Natural killer cell (primary cell): Measurements from ENCODE around the gene CDPF1. TPM values are rescaled to one million over a fixed set of nuclear protein-coding genes. Genes with fewer than 3 reads are reported as not detected.

ENCODE experiments used
- ATAC-seq, 3 donors: fragments of 150-1000 bp in 2 of 3; fragments of 200-7000 bp in 1 of 3; cut with Tn5 transposase; 1 replicate in 1 of 3; 2 replicates in 2 of 3; pipeline ENCODE4 v1.10.0; 2021; ENCODE audit warnings: mild to moderate bottlenecking in 2 of 3, moderate library complexity in 2 of 3
- DNase-seq, 2 donors: peaks; one replicate each; pipeline versions ENCODE4 v3.0.0 to v3.0.0-alpha.2; 2013 to 2021; ENCODE audit warnings: mixed read lengths in 1 of 2
- H3K27ac ChIP-seq: one replicate; pipeline ENCODE4 v1.5.1; 2013; ENCODE audit warnings: mild to moderate bottlenecking, low read length
- H3K27me3 ChIP-seq: one replicate; pipeline ENCODE4 v1.6.1; 2013; ENCODE audit warnings: low read length; ENCODE audit not compliant: control insufficient read depth, insufficient read depth
- H3K36me3 ChIP-seq: one replicate; pipeline ENCODE4 v1.6.1; 2013; ENCODE audit warnings: low read length; ENCODE audit not compliant: control insufficient read depth, insufficient read depth
- H3K4me1 ChIP-seq: one replicate; pipeline ENCODE4 v1.6.1; 2013; ENCODE audit warnings: low read length; ENCODE audit not compliant: control insufficient read depth, insufficient read depth
- H3K4me3 ChIP-seq: one replicate; pipeline ENCODE4 v1.5.1; 2013; ENCODE audit warnings: low read length
- H3K9me3 ChIP-seq: one replicate; pipeline ENCODE4 v1.6.1; 2013; ENCODE audit warnings: low read length; ENCODE audit not compliant: control insufficient read depth, insufficient read depth
- H3K27ac Mint-ChIP-seq, 2 donors: one replicate each; pipeline ENCODE4 v1.8.0; 2022; ENCODE audit warnings: mild to moderate bottlenecking in 2 of 2, mixed read lengths in 2 of 2, moderate library complexity in 1 of 2
- H3K27me3 Mint-ChIP-seq, 2 donors: one replicate each; pipeline ENCODE4 v1.8.0; 2022; ENCODE audit warnings: low read depth in 2 of 2, mixed read lengths in 2 of 2
- H3K36me3 Mint-ChIP-seq: one replicate; pipeline ENCODE4 v1.8.0; 2022; ENCODE audit warnings: mixed read lengths
- H3K4me1 Mint-ChIP-seq, 2 donors: one replicate each; pipeline ENCODE4 v1.8.0; 2022; ENCODE audit warnings: mixed read lengths in 2 of 2
- H3K4me3 Mint-ChIP-seq: one replicate; pipeline ENCODE4 v1.8.0; 2022; ENCODE audit warnings: mild to moderate bottlenecking, moderate library complexity, mixed read lengths
- H3K9me3 Mint-ChIP-seq, 2 donors: one replicate each; pipeline ENCODE4 v1.8.0; 2022; ENCODE audit warnings: mixed read lengths in 2 of 2
- whole genome bisulfite sequencing: methylation state at CpG from one replicate; pipeline ENCODE4 v1.1.7; 2013; ENCODE audit warnings: missing lambda C conversion rate; ENCODE audit not compliant: insufficient coverage; 5-methylcytosine and 5-hydroxymethylcytosine counted together
- intact Hi-C: fragments of 100-400 bp; cut with micrococcal nuclease; formaldehyde crosslinking; loops from one replicate; pipeline ENCODE4 v1.14.2; 2022
- total RNA-seq, 4 donors: library from RNA; stranded (reverse); fragments of 120-200 nt in 1 of 4; gene quantifications; one replicate each; pipeline versions ENCODE4 v1.2.3 to v1.2.4, GENCODE V29; 2013 to 2022
- TF ChIP-seq, protein P1 (sequence below): fragments of 200-600 bp; IDR thresholded peaks from one replicate; pipeline ENCODE4 v1.8.0; 2022; ENCODE audit warnings: antibody characterized with exemption

Gene CDPF1
- total RNA-seq, 3 donors from 2014 or later (not counting 1 experiment from before 2014, with no cell fraction given): 5.0 to 11.4 (median 7.2) TPM

DNA sequence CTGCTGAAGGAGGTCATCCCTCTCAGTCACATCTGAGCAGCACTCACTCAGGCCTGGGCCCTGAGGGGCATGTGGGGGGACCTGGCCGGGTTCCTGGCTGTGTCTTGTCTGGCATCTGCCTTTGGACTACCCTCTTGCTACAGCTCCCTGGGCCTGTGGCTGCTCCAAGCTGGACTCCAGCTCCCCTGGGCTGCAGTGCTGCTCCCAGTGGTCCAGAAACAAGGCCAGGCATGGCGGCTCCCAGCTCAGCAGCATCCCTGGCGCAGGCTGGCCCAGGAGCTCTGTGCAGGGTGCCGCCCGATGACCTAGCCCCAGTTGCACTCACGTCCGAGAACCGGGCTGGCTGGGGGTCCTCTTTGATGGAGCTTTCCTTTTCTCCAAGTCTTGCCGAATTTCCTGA, 5.3 kb downstream of the CDPF1 start:
- Histone ChIP-seq H3K4me1 (peaks cover 19% of the 10 kb centered on the region), H3K27ac (no peak overlapping the region), H3K27me3 (no peaks in the 10 kb centered on the region), H3K9me3 (no peaks in the 10 kb centered on the region), H3K36me3 (peaks cover 10% of the 10 kb centered on the region), H3K4me3 (no peak overlapping the region)
- TF ChIP-seq, protein P1, sequence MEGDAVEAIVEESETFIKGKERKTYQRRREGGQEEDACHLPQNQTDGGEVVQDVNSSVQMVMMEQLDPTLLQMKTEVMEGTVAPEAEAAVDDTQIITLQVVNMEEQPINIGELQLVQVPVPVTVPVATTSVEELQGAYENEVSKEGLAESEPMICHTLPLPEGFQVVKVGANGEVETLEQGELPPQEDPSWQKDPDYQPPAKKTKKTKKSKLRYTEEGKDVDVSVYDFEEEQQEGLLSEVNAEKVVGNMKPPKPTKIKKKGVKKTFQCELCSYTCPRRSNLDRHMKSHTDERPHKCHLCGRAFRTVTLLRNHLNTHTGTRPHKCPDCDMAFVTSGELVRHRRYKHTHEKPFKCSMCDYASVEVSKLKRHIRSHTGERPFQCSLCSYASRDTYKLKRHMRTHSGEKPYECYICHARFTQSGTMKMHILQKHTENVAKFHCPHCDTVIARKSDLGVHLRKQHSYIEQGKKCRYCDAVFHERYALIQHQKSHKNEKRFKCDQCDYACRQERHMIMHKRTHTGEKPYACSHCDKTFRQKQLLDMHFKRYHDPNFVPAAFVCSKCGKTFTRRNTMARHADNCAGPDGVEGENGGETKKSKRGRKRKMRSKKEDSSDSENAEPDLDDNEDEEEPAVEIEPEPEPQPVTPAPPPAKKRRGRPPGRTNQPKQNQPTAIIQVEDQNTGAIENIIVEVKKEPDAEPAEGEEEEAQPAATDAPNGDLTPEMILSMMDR: no peak
- 97% methylated on average over 9 of the region's 9 CpGs for WGBS
- ATAC-seq (no peak), DNase-seq (no peak)
- H3K36me3 Mint-ChIP-seq: no peaks in the 10 kb centered on the region
- H3K27me3 Mint-ChIP-seq: no peaks in the 10 kb centered on the region
- H3K9me3 Mint-ChIP-seq: no peaks in the 10 kb centered on the region
- intact Hi-C loops: no loop called here
- no peak overlapping the region for H3K4me3 Mint-ChIP-seq
- no peak overlapping the region for H3K27ac Mint-ChIP-seq
- peaks cover 13 to 30% of the 10 kb centered on the region in 2 donors for H3K4me1 Mint-ChIP-seq

DNA sequence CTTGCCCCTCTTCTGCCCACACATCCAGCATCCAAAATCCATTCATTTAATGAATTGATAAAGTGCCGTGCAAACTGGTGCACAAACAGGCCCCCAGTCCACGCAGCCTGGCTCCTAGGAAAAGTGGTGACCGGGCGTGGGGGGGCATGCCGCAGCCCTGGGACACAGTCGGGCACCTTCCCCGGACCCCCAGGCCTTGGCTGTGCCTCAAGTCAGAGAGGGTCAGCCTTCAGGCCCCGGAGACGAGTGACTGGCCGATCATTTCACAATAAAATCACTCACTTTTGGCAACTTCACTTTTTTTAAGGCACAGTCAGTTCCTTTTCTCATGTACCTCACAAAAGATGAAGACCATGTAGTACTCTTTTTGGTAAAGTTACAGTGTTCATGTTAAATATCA, 8.0 kb downstream of the CDPF1 start:
- Mint-ChIP-seq H3K4me3 (no peak overlapping the region), H3K4me1 (peaks cover 19 to 37% of the 10 kb centered on the region in 2 donors), H3K27me3 (no peaks in the 10 kb centered on the region), H3K9me3 (no peaks in the 10 kb centered on the region), H3K36me3 (no peaks in the 10 kb centered on the region), H3K27ac (no peak overlapping the region)
- ATAC-seq (no peak), DNase-seq (no peak)
- H3K27me3 ChIP-seq: no peaks in the 10 kb centered on the region
- H3K4me3 ChIP-seq: no peak overlapping the region
- H3K36me3 ChIP-seq: peaks cover 10% of the 10 kb centered on the region
- H3K27ac ChIP-seq: no peak overlapping the region
- TF ChIP-seq, protein P1: no peak
- peaks cover 24% of the 10 kb centered on the region for H3K4me1 ChIP-seq
- intact Hi-C loops: no loop called here
- H3K9me3 ChIP-seq: no peaks in the 10 kb centered on the region
- WGBS: 92% methylated on average over 10 of the region's 10 CpGs

DNA sequence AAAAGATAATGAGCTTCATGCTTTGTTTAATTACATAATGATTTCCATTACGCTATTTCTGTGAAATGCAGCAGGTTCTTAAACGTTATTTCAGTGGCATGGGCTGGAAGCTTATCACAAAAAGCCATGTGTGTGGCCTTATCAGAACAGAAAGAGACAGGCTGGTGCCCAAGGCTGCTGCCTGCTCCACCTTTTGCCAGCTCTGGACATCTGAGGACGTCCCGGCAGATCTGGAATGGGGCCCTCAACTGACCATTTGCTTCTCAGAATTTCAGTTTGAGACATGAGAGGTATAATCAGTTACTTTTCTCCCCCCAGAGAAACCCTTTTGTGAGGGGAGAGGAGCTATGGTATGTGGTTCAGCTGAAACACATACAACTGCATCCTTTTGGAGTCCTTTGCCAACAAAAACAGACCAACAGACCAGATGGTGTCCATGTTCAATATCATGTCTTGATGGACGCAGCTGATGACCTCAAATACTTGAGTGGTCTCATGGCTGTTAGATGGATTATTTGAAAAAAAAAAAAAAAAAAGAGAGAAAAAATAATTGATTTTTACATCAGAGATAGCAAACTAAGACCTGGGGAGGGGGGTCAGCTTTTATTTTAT, 8.6 kb downstream of the CDPF1 start:
- ATAC-seq (no peak), DNase-seq (no peak)
- WGBS: 92% methylated on average over 5 of the region's 5 CpGs
- intact Hi-C loops: no loop called here
- Histone ChIP-seq H3K27ac (no peak overlapping the region), H3K4me1 (peaks cover 24% of the 10 kb centered on the region), H3K36me3 (peaks cover 10% of the 10 kb centered on the region), H3K4me3 (no peak overlapping the region), H3K27me3 (no peaks in the 10 kb centered on the region), H3K9me3 (no peaks in the 10 kb centered on the region)
- Mint-ChIP-seq H3K9me3 (no peaks in the 10 kb centered on the region), H3K27me3 (no peaks in the 10 kb centered on the region), H3K4me1 (peaks cover 19 to 32% of the 10 kb centered on the region in 2 donors), H3K4me3 (no peak overlapping the region), H3K36me3 (no peaks in the 10 kb centered on the region), H3K27ac (no peak overlapping the region)
- TF ChIP-seq, protein P1: no peak

DNA sequence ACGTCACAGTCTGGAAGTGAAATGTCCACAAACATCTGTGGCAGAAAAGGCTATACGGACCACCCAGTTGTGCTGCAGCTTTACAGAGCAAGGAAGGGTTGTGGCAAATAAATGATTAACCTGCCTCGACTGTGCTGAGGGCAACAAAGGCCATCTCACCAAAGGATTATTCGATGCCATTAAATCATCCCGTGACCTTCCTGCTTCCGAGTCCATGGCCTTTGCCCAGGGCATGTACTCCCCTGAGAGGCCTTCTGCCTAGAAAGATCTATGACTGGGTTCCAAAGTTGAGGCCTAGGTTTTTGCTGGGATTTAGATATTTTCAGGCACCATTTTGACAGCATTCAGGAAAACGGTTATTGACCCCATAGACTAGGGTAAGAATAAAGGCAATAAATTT, 9.2 kb downstream of the CDPF1 start:
- no peak overlapping the region for H3K27ac Mint-ChIP-seq
- no peaks in the 10 kb centered on the region for H3K27me3 ChIP-seq
- H3K9me3 ChIP-seq: no peaks in the 10 kb centered on the region
- no peak overlapping the region for H3K4me3 ChIP-seq
- intact Hi-C loops: no loop called here
- no peaks in the 10 kb centered on the region for H3K27me3 Mint-ChIP-seq
- DNase-seq (no peak), ATAC-seq (no peak)
- H3K4me1 ChIP-seq: peaks cover 24% of the 10 kb centered on the region
- no peaks in the 10 kb centered on the region for H3K36me3 Mint-ChIP-seq
- H3K9me3 Mint-ChIP-seq: no peaks in the 10 kb centered on the region
- no peak overlapping the region for H3K4me3 Mint-ChIP-seq
- TF ChIP-seq, protein P1: no peak
- peaks cover 19 to 28% of the 10 kb centered on the region in 2 donors for H3K4me1 Mint-ChIP-seq
- peaks cover 10% of the 10 kb centered on the region for H3K36me3 ChIP-seq
- WGBS: 97% methylated on average over 7 of the region's 7 CpGs
- no peak overlapping the region for H3K27ac ChIP-seq
